HCT116 (cell line): ENCODE results near the gene TMEM25.

Source experiments
- EZH2 ChIP-seq: fragments of 200-600 bp; sonication (generic); IDR thresholded peaks from 2 replicates; pipeline ENCODE4 v1.6.1; 2017; ENCODE audit warnings: antibody characterized with exemption, mixed run types
- EZH2phosphoT487 ChIP-seq: fragments of 200-600 bp; IDR thresholded peaks from 2 replicates; pipeline ENCODE4 v1.6.1; 2018; ENCODE audit warnings: antibody characterized with exemption, borderline replicate concordance
- POLR2A ChIP-seq: IDR thresholded peaks from 2 replicates; pipeline ENCODE4 v1.7.0; 2011; ENCODE audit warnings: borderline replicate concordance; ENCODE audit not compliant: insufficient read depth, insufficient read length; ENCODE audit errors: extremely low read depth
- POLR2AphosphoS5 ChIP-seq: IDR thresholded peaks from 2 replicates; pipeline ENCODE4 v1.6.1; 2011; ENCODE audit warnings: mild to moderate bottlenecking, low read depth, low read length, moderate library complexity
- RAD21 ChIP-seq: IDR thresholded peaks from 2 replicates; pipeline ENCODE4 v1.6.1; 2012; ENCODE audit warnings: low read depth, mild to moderate bottlenecking
- SP1 ChIP-seq: IDR thresholded peaks from 2 replicates; pipeline ENCODE4 v1.6.1; 2012; ENCODE audit warnings: low read depth
- YY1 ChIP-seq: IDR thresholded peaks from 2 replicates; pipeline ENCODE4 v1.6.1; 2011; ENCODE audit warnings: low read length, low read depth, moderate library complexity, mild to moderate bottlenecking; ENCODE audit not compliant: insufficient replicate concordance; ENCODE audit errors: extremely low read depth
- ZFX ChIP-seq: fragments of 450-650 bp; IDR thresholded peaks from 2 replicates; pipeline ENCODE4 v1.6.1; 2017
- ZNF274 ChIP-seq: fragments of 200-500 bp; sonication (Bioruptor generic); IDR thresholded peaks from 2 replicates; pipeline ENCODE4 v1.6.1; 2014; ENCODE audit warnings: mild to moderate bottlenecking, low read depth, low read length, inconsistent platforms
- TF ChIP-seq, protein P1 (sequence below), 3 experiments: fragments of 200-600 bp in 1 of 3; sonication (generic) in 1 of 3; IDR thresholded peaks in 2 of 3; conservative IDR thresholded peaks in 1 of 3; 2 replicates each; pipeline ENCODE4 v1.5.1; 2012 to 2017; ENCODE audit warnings: low read depth in 2 of 3, low read length in 2 of 3, antibody characterized with exemption in 1 of 3, borderline replicate concordance in 1 of 3, control low read depth in 1 of 3, mild to moderate bottlenecking in 1 of 3, mixed read lengths in 1 of 3, mixed run types in 1 of 3, moderate library complexity in 1 of 3; ENCODE audit not compliant: insufficient read depth in 1 of 3
- TF ChIP-seq, protein P2 (sequence below): IDR thresholded peaks from 2 replicates; pipeline ENCODE4 v1.6.1; 2012

DNA sequence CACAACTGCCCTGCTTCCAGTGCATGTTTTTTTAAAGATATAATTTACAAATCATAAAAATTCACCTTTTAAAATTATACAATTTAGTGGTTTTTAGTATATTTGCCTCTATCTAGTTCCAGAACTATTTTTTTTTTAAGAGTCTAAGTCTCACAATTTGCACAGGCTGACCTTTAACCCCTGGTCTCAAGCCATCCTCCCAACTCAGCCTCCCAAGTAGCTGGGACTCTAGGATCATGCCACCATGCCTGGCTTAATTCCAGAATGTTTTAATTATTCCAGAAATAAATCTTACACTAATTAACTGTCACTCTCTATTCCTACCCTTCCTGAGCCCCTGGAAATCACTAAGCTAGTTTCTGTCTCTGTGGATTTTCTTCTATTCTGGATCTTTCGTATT is 39.8 kb downstream of the TMEM25 start:
- TF ChIP-seq, protein P1, sequence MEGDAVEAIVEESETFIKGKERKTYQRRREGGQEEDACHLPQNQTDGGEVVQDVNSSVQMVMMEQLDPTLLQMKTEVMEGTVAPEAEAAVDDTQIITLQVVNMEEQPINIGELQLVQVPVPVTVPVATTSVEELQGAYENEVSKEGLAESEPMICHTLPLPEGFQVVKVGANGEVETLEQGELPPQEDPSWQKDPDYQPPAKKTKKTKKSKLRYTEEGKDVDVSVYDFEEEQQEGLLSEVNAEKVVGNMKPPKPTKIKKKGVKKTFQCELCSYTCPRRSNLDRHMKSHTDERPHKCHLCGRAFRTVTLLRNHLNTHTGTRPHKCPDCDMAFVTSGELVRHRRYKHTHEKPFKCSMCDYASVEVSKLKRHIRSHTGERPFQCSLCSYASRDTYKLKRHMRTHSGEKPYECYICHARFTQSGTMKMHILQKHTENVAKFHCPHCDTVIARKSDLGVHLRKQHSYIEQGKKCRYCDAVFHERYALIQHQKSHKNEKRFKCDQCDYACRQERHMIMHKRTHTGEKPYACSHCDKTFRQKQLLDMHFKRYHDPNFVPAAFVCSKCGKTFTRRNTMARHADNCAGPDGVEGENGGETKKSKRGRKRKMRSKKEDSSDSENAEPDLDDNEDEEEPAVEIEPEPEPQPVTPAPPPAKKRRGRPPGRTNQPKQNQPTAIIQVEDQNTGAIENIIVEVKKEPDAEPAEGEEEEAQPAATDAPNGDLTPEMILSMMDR (IDR thresholded peaks at IDR 0.05 in 2 of 3, conservative IDR thresholded peaks at IDR 0.05 in 1 of 3; ENCODE audit: borderline replicate concordance in 1 of 3, insufficient read depth in 1 of 3, low read depth in 2 of 3, low read length in 2 of 3) = no peak
- TF ChIP-seq ZFX = no peak
- no peak for TF ChIP-seq EZH2
- TF ChIP-seq SP1 = no peak
- TF ChIP-seq RAD21 = no peak
- TF ChIP-seq POLR2AphosphoS5 = no peak
- no peak for TF ChIP-seq ZNF274
- no peak for TF ChIP-seq EZH2phosphoT487
- no peak for TF ChIP-seq YY1
- TF ChIP-seq POLR2A = no peak
- TF ChIP-seq, protein P2, sequence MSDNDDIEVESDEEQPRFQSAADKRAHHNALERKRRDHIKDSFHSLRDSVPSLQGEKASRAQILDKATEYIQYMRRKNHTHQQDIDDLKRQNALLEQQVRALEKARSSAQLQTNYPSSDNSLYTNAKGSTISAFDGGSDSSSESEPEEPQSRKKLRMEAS = no peak
